ENCODE results near the gene TEX2.
"Not testable (repeated sequence)": the region's sequence is repeated elsewhere in the genome, so short reads cannot be mapped to it uniquely, and the experiment has no call there.

Gene TEX2

DNA sequence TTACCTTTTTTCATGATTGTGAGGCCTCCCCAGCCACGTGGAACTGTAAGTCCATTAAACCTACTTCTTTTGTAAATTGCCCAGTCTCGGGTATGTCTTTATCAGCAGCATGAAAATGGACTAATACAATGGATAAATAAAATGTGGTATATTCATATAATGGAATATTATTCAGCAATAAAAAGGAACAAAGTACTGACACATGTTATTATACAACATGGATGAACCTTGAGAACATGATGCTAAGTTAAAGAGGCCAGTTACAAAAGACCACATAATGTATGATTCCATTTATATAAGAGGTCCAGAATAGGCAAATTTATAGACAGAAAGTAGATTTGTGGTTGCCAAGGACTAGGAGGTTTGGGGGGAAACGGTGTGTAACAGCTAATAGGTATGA lies 138.5 kb downstream of the TEX2 start:
- no peak overlapping the region for H3K9ac ChIP-seq (ENCODE audit: low read depth, low read length)
- H3K27me3 ChIP-seq (ENCODE audit: insufficient read depth, low read length), result peaks cover 13% of the 10 kb centered on the region
- H3K27ac ChIP-seq (ENCODE audit: low read length), result no peak overlapping the region
- H3K4me3 ChIP-seq (ENCODE audit: low read length), result no peak overlapping the region
- no peaks in the 10 kb centered on the region for H3K36me3 ChIP-seq (ENCODE audit: insufficient read depth, low read depth, low read length)
- H3K9me3 ChIP-seq (ENCODE audit: insufficient read depth, low read depth, low read length), result no peaks in the 10 kb centered on the region
- peaks cover 2% of the 10 kb centered on the region; the same call in 1 of the 2 replicates for H3K4me1 ChIP-seq (ENCODE audit: insufficient read depth, low read length)

GRCh38 chr17:64123114-64123513 lies 139.9 kb downstream of the TEX2 start:
- H3K4me1 ChIP-seq (ENCODE audit: insufficient read depth, low read length), result no peaks in the 10 kb centered on the region

DNA sequence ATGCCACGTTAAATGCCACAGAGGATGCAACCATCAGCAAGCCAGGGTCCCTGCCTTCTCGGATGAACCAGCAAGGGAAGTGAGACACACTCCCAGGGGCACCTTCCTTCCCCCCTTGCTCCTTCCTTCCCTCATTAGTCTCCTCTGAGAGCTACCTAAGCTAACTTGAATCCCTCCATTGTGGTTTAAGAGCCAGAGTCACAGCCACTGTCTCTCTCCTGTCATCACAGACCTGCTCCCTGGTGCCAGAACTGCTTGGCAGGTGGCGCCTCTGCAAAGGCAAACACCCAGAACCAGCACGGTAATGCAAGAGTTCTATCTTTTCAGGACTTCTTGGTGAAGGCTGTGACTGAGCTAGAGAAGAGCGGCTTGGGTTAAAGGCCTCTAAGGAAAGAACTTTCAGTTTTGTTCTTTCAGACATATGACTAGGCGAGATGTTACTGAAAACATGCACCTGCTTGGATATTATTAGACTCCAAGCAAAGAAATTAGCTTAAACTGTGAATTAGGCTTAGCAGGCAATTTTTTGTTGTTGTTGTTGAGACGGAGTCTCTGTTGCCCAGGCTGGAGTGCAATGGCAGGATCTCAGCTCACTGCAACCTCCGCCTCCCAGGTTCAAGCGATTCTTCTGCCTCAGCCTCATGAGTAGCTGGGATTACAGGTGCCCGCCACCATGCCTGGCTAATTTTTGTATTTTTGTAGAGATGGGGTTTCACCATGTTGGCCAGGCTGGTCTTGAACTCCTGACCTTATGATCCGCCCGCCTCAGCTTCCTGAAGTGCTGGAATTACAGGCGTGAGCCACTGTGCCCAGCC lies 141.9 kb downstream of the TEX2 start:
- not testable (repeated sequence) for H3K4me3 ChIP-seq (ENCODE audit: low read length); H3K27ac ChIP-seq (ENCODE audit: low read length); H3K9ac ChIP-seq (ENCODE audit: low read depth, low read length); H3K36me3 ChIP-seq (ENCODE audit: insufficient read depth, low read depth, low read length); H3K9me3 ChIP-seq (ENCODE audit: insufficient read depth, low read depth, low read length); H3K4me1 ChIP-seq (ENCODE audit: insufficient read depth, low read length); H3K27me3 ChIP-seq (ENCODE audit: insufficient read depth, low read length)

More at GRCh38 chr17:64123114-64123513, 139.9 kb downstream of the TEX2 start:
- Histone ChIP-seq H3K27ac (ENCODE audit: low read length) (no peak overlapping the region), H3K4me3 (ENCODE audit: low read length) (no peak overlapping the region), H3K36me3 (ENCODE audit: insufficient read depth, low read depth, low read length) (no peaks in the 10 kb centered on the region), H3K9ac (ENCODE audit: low read depth, low read length) (no peak overlapping the region), H3K9me3 (ENCODE audit: insufficient read depth, low read depth, low read length) (no peaks in the 10 kb centered on the region), H3K27me3 (ENCODE audit: insufficient read depth, low read length) (peaks cover under 1% of the 10 kb centered on the region; the same call in 1 of the 2 replicates)

GRCh38 chr17:64120159-64120810 lies 142.8 kb downstream of the TEX2 start:
- H3K4me1 ChIP-seq (ENCODE audit: insufficient read depth, low read length), result no peaks in the 10 kb centered on the region
- no peaks in the 10 kb centered on the region for H3K27me3 ChIP-seq (ENCODE audit: insufficient read depth, low read length)
- no peaks in the 10 kb centered on the region for H3K9me3 ChIP-seq (ENCODE audit: insufficient read depth, low read depth, low read length)
- no peaks in the 10 kb centered on the region for H3K36me3 ChIP-seq (ENCODE audit: insufficient read depth, low read depth, low read length)
- no peak overlapping the region for H3K9ac ChIP-seq (ENCODE audit: low read depth, low read length)
- H3K27ac ChIP-seq (ENCODE audit: low read length), result no peak overlapping the region
- no peak overlapping the region for H3K4me3 ChIP-seq (ENCODE audit: low read length)

DNA sequence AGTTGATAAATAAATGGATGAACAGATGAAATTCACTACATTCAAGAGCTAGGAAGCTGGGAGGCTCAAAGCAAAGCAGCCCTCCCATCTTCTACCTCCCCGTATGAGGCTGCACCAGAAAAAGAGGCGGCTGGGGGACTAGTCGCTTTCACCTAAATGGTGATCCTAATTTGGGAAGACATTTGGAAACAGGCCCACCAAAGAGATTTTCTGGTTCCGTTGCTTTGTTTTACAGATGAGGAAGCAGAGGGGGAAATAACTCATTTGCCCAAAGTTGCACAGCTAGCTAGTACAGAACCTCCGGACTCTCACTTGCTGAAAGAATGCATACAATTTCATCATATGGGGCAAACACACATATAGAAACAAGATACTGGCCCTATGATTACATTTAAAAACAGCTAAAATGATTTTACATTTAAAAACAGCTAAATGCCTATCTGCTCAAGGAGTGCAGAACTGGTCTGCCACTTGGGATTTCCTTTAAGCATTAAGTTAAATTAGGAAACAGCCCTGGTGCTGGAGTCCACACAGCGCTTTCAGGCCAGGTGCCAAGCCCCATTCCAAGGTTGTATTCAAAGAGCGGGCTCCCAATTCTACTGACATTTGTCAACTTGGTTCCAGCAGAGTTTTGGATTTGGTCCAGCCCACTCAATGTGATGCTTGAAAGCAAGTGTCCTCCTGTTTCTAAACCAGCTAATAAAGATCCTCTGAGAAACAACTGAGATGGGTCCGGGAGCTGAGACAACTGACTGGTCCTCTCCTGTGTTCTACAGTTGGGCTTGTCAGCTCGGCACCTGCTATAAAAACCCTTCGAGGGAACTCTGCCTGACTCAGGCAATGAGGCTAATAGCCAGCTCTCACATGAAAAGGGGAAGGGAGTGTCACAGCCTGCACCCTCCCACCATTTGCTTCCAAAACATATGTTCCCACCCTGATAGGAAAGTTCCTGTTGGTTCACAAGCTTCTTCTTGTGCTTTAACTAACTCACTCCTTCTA lies 144.8 kb downstream of the TEX2 start:
- no peak overlapping the region for H3K4me3 ChIP-seq (ENCODE audit: low read length)
- H3K27me3 ChIP-seq (ENCODE audit: insufficient read depth, low read length), result no peaks in the 10 kb centered on the region
- no peaks in the 10 kb centered on the region for H3K9me3 ChIP-seq (ENCODE audit: insufficient read depth, low read depth, low read length)
- H3K27ac ChIP-seq (ENCODE audit: low read length), result no peak overlapping the region
- H3K4me1 ChIP-seq (ENCODE audit: insufficient read depth, low read length), result no peaks in the 10 kb centered on the region
- no peaks in the 10 kb centered on the region for H3K36me3 ChIP-seq (ENCODE audit: insufficient read depth, low read depth, low read length)
- no peak overlapping the region for H3K9ac ChIP-seq (ENCODE audit: low read depth, low read length)

GRCh38 chr17:64115822-64116534 lies 147.1 kb downstream of the TEX2 start:
- Histone ChIP-seq H3K36me3 (ENCODE audit: insufficient read depth, low read depth, low read length) (no peaks in the 10 kb centered on the region), H3K4me3 (ENCODE audit: low read length) (no peak overlapping the region), H3K9ac (ENCODE audit: low read depth, low read length) (no peak overlapping the region), H3K9me3 (ENCODE audit: insufficient read depth, low read depth, low read length) (no peaks in the 10 kb centered on the region), H3K27ac (ENCODE audit: low read length) (no peak overlapping the region), H3K27me3 (ENCODE audit: insufficient read depth, low read length) (no peaks in the 10 kb centered on the region), H3K4me1 (ENCODE audit: insufficient read depth, low read length) (no peaks in the 10 kb centered on the region)

- no peaks in the 10 kb centered on the region for H3K36me3 ChIP-seq (ENCODE audit: insufficient read depth, low read depth, low read length)
- no peak overlapping the region for H3K27ac ChIP-seq (ENCODE audit: low read length)
- no peaks in the 10 kb centered on the region for H3K9me3 ChIP-seq (ENCODE audit: insufficient read depth, low read depth, low read length)
- no peaks in the 10 kb centered on the region for H3K27me3 ChIP-seq (ENCODE audit: insufficient read depth, low read length)
- H3K9ac ChIP-seq (ENCODE audit: low read depth, low read length), result no peak overlapping the region
- H3K4me1 ChIP-seq (ENCODE audit: insufficient read depth, low read length), result 0 out of 2 replicates have a peak, but pooled peaks cover 3% of the 10 kb centered on the region
- no peak overlapping the region for H3K4me3 ChIP-seq (ENCODE audit: low read length)
Measured at GRCh38 chr17:64115043-64115698, 147.9 kb downstream of the TEX2 start.

DNA sequence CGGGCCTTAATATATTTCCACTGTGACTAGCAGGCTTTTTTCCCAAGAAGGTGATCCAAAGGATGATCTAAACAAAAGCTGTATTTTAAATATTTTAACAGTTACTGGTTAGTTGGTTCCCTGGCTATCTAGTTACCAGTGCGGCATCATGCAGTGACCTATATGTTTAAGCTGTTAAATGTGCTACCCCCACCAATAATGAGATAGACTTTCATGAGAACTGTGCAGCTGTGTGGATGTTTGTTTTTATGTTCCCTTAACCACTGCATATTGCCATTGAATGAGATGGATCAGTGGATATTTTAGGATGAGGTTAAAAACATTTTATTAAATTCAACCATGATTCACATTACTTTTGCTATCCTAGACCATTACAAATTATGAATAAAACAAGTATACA lies 150.1 kb downstream of the TEX2 start:
- Histone ChIP-seq H3K27ac (ENCODE audit: low read length) (no peak overlapping the region), H3K9me3 (ENCODE audit: insufficient read depth, low read depth, low read length) (no peaks in the 10 kb centered on the region), H3K9ac (ENCODE audit: low read depth, low read length) (no peak overlapping the region), H3K4me1 (ENCODE audit: insufficient read depth, low read length) (peaks cover 8% of the 10 kb centered on the region; the same call in 1 of the 2 replicates), H3K36me3 (ENCODE audit: insufficient read depth, low read depth, low read length) (no peaks in the 10 kb centered on the region), H3K27me3 (ENCODE audit: insufficient read depth, low read length) (no peaks in the 10 kb centered on the region), H3K4me3 (ENCODE audit: low read length) (no peak overlapping the region)

- Histone ChIP-seq H3K4me3 (ENCODE audit: low read length) (no peak overlapping the region), H3K27me3 (ENCODE audit: insufficient read depth, low read length) (no peaks in the 10 kb centered on the region), H3K4me1 (ENCODE audit: insufficient read depth, low read length) (peaks cover 8% of the 10 kb centered on the region; the same call in 1 of the 2 replicates), H3K9me3 (ENCODE audit: insufficient read depth, low read depth, low read length) (no peaks in the 10 kb centered on the region), H3K36me3 (ENCODE audit: insufficient read depth, low read depth, low read length) (no peaks in the 10 kb centered on the region), H3K9ac (ENCODE audit: low read depth, low read length) (no peak overlapping the region), H3K27ac (ENCODE audit: low read length) (no peak overlapping the region)
Measured at GRCh38 chr17:64111831-64112230, 151.2 kb downstream of the TEX2 start.

DNA sequence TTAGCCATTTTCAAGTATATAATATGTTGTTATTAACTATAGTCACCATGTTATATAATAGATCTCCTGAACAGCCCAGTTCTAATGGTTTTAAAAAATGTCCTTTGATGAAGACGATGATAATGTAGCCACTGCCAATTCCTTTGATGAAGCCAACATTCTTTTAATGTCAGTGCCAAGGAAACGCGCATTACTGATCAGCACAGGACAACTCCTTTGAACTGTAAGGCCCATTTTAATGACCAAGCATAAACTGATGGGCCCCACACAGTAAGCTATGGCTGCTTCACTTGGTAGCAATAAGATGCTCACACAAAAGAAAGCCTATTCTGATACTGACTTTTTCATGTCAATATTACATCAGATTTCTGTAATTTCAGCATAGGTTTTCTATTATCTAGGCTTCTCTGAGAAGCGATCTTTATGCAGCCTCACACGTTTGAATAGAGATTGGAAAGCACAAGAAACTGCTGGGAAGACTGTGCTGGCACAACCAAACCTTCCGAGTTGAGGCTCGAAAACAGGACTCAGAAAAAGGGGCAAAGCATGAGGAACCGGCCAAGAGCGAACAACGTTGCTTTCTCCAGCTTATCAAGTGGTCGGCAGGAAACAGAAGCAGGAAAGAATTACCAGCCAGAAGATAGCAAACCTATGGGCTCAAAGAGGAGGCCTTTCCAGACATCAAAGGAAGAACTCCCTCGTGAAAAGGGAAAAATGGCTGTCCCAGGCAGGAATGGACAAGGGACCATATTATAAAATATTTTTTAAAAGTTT lies 152.5 kb downstream of the TEX2 start:
- Histone ChIP-seq H3K4me1 (ENCODE audit: insufficient read depth, low read length) (peaks cover 8% of the 10 kb centered on the region; the same call in 1 of the 2 replicates), H3K9me3 (ENCODE audit: insufficient read depth, low read depth, low read length) (no peaks in the 10 kb centered on the region), H3K4me3 (ENCODE audit: low read length) (no peak overlapping the region), H3K36me3 (ENCODE audit: insufficient read depth, low read depth, low read length) (no peaks in the 10 kb centered on the region), H3K9ac (ENCODE audit: low read depth, low read length) (no peak overlapping the region), H3K27ac (ENCODE audit: low read length) (no peak overlapping the region), H3K27me3 (ENCODE audit: insufficient read depth, low read length) (no peaks in the 10 kb centered on the region)
